NOMO-1 (cell line): ENCODE results near the gene TADA2A.
"Not testable (repeated sequence)": the region's sequence is repeated elsewhere in the genome, so short reads cannot be mapped to it uniquely, and the experiment has no call there.

Experiments used
- DNase-seq, 2 experiments: peaks; one replicate each; lab custom pipeline; 2025; ENCODE audit not compliant: unreplicated experiment in 2 of 2; lab: John Stamatoyannopoulos, UW

The TADA2A gene

GRCh38 chr17:37393352-37393751 lies 13.3 kb upstream of the TADA2A start:
- no peak for DNase-seq

- DNase-seq, result no peak
Measured at GRCh38 chr17:37399265-37399803, 7.4 kb upstream of the TADA2A start.

DNA sequence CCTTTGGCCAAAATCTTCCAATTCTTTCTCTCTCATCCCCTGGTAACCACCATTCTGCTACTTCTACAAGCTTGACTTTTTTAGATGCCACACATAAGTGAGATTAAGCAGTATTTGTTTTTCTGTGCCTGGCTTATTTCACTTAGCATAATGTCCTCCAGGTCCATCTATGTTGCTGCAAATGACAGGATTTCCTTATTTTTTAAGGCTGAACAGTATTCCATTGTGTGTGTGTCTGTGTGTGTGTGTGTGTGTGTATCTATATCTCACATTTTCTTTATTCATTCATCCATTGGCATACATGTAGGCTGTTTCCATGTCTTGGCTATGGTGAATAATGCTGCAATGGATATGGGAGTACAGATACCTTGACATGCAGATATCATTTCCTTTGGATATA lies 6.2 kb upstream of the TADA2A start:
- DNase-seq, result no peak

GRCh38 chr17:37405522-37405921 lies 1.2 kb upstream of the TADA2A start:
- not testable (repeated sequence) for DNase-seq

DNA sequence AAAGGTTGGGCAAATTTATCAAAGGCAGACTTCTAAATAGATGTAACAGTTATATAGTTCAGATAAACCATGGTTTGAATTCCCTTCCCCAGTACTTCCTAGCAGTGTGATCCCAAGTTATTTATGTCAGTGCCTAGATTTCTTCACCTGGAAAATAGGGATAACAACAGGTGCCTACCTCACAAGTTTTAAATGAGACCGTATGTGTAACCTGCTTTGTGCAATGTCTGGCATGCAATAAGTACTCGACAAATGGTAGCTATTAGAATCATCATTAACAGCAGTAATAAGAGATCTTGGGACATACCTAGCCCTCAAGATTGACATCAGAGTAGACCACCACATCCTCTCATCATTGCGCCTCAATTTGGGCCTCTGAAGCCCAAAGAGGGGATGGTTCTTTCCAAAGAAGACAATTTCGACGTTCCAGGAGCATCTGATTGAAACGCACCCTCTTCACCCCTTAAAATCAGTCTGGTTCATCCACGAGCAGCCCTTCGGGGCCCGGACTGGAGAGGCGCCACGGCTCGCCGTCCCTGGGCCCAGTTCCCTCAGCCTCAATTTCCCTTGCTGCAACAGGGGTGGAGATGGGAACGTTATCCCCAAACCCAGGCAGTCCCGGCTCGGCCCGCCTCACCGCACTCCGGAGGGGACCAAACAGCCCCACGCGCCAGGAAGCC lies 591 bp upstream of the TADA2A start:
- DNase-seq, result no peak

GRCh38 chr17:37408145-37408479 lies 1.4 kb downstream of the TADA2A start:
- DNase-seq, result not testable (repeated sequence)

- no peak for DNase-seq
Measured at GRCh38 chr17:37410357-37410756, 3.7 kb downstream of the TADA2A start.

DNA sequence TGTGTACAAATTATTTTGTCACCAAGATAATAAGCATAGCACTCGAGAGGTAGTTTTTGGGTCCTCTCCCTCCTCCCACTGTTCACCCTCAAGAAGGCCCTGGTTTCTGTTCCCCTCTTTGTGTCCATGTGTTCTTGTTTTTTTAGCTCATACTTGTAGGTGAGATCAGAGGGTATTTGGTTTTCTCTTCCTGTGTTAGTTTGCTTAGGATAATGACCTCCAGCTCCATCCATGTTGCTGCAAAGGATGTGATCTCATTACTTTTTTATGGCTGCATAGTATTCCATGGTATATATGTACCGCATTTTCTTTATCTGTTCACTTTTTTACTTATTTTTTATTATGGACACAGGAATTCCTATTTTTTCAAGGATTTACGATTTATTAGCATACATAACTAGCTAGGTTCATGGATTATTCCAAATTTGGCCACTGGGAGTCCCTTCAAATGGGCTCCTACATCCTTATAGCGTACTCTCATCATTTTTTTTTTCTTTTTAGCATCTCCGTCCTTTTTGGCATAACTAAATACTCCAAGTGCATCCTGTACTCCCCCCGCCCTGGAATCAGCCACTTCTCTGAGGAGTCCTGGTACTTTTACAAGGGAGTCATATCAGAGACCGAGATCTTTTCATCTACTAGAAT lies 7.3 kb downstream of the TADA2A start:
- no peak for DNase-seq

DNA sequence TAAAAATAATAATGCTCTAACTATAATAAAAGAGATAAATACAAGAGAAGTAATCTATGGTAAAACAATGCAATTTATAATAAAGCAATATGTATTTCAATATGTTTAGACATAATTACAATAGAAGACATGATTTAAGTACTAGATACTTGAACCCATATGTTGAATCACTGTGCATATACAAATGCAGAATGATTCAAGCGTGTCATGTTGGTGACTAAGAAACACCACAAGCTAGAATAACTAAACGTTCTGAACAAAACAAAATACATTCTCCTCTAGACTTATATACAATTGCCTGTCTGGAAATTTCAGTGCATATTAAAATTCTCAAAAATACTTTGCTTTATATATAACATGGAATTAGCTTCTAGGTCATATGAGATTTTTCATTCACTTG lies 11.2 kb downstream of the TADA2A start:
- no peak for DNase-seq

- no peak for DNase-seq
Measured at GRCh38 chr17:37422971-37423625, 16.4 kb downstream of the TADA2A start.

DNA sequence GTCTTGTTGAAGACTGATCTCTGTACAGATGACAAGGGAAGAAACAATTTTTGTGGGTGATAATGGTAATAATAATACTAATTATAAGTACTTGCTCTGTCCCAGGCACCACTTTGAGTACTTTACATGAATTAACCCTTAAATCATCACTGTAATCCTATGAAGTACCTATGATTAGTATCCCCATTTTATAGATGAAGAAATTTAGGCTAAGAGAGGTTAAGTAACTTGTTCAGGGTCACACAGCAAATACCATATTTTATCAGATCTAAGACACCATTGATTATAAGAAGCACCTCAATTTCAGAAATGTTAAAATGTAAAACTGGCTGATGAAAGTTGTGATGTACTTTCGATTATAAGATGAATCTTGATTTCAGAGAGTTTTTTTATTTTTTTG lies 18.6 kb downstream of the TADA2A start:
- DNase-seq, result no peak

GRCh38 chr17:37429039-37429438 lies 22.4 kb downstream of the TADA2A start:
- no peak for DNase-seq

- no peak for DNase-seq
Measured at GRCh38 chr17:37429453-37429852, 22.8 kb downstream of the TADA2A start.

DNA sequence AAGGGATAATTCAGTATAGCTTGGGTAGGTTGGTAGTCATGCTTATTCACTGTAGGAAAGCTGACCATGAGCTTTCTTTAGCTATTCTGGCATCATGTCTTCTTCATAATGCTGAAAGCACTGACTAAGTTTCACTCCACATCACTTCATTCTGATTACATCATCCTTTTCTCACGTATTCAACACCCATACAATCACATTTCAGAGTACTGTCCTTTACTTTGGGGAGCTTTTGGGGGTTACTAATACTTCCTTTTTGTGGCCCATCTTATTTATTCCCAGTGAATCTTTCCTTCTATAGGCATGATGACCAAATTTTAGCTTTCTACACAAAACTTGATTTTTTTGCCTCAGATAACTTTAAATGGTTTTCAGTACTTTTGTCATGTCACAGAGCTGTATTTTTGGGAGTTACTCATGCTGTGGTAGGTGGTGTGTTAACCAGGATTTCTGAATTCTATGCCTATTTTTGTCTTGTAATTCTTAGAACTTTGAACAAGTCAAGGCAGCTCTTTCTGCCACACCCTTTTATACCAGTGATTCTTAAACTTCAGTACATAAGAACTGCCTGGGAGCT lies 23.5 kb downstream of the TADA2A start:
- no peak for DNase-seq

DNA sequence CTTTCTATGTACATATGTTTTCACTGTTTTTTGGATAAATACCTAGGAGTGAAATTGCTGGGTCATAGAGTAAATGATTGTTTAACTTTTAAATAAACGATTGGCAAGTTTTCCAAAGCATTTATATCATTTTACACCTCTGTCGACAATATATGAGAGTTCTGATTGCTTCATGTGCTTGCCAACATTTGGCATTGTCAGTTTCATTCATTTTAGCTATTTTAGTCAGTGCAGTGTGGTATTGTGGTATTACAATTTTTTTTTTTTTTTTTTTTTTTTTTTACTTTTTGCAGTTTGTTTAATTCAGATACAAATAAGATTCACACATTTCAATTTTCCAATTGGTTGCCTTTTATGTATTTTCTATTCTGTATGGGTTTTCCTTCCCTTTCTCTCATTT lies 26.0 kb downstream of the TADA2A start:
- no peak for DNase-seq

DNA sequence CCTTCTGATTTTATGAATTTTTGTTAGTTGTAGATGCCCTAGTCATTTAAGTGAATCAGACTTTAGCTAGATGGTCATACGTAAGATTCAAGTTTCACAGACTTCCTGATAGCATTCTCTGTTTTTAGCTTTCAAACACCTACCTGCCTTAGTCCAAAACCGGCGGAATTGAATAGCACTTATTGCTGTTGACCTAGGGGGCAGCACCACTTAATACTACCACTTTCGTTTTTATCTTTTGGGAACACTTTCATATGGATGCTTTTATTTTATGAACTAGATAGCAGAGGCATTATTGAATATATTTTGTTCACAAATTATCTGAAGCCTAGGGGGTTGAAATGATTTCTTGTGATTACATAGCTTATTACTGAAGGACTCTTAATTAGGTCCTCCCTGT lies 31.5 kb downstream of the TADA2A start:
- no peak for DNase-seq

DNA sequence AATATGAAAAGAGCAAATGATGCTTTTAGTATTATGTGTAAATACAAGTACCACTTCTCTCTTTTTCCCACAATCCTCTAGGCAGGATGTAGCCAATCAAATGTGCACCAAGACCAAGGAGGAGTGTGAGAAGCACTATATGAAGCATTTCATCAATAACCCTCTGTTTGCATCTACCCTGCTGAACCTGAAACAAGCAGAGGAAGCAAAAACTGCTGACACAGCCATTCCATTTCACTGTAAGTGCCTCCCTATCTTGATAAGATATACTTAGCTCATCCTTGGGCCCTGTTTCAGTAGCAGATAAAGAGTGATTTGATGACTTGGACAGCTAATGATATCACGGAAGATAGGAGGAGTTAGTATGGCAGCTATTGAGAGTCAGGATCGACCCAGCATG lies 33.7 kb downstream of the TADA2A start:
- DNase-seq, result no peak

- peak; percentile 6 to 79 for DNase-seq
Measured at GRCh38 chr17:37441369-37442014, 34.8 kb downstream of the TADA2A start.

DNA sequence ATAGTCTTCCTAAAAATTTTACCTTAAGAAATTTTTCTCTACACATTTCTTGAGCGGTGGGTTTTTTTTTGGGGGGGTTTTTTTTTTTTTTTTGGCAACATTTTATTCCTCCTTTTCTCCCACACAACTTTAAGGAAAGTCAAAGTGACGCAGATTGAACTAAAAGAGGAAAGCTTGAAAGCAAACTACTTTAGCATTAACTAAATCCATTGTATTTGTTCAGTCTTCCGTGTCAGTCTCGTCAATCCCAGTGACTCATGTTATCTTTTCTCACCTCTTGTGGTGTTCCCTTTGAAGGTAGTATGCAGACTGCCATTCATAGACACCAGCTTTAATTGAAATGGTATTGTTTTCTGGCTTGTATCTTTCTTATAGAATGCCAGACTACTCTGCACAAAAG lies 39.3 kb downstream of the TADA2A start:
- DNase-seq, result no peak

GRCh38 chr17:37447641-37448040 lies 41.0 kb downstream of the TADA2A start:
- no peak for DNase-seq

- DNase-seq, result no peak
Measured at GRCh38 chr17:37450112-37450511, 43.4 kb downstream of the TADA2A start.
